Neural cell (in vitro differentiated cells): ENCODE results near the gene MYO1H. TPM values are rescaled to one million over a fixed set of nuclear protein-coding genes. Genes with fewer than 3 reads are reported as not detected.

Experiments used
- H2AFZ ChIP-seq: fragments of 200-600, 300-800 bp; sonication (generic), shearing (Covaris generic); 2 replicates; pipeline ENCODE4 v1.6.0; 2014; ENCODE audit warnings: low read depth, mild to moderate bottlenecking, antibody characterized with exemption, low read length, moderate library complexity
- H3F3A ChIP-seq: fragments of 200-600 bp; shearing (Covaris generic); 2 replicates; pipeline ENCODE4 v1.6.1; 2016; ENCODE audit warnings: mild to moderate bottlenecking, moderate library complexity, mixed read lengths, antibody characterized with exemption, low read length; ENCODE audit not compliant: insufficient read depth, poor library complexity, severe bottlenecking
- H3K27ac ChIP-seq: fragments of 200-600, 300-800 bp; sonication (generic), shearing (Covaris generic); 2 replicates; pipeline ENCODE4 v1.5.1; 2014; ENCODE audit warnings: mild to moderate bottlenecking, low read length, moderate library complexity
- H3K27me3 ChIP-seq: fragments of 300-800, 200-600 bp; sonication (generic), shearing (Covaris generic); 2 replicates; pipeline ENCODE4 v1.6.0; 2014; ENCODE audit warnings: mild to moderate bottlenecking, low read depth, low read length, moderate library complexity; ENCODE audit not compliant: insufficient read depth
- H3K36me3 ChIP-seq: fragments of 300-800, 200-600 bp; sonication (generic), shearing (Covaris generic); 2 replicates; pipeline ENCODE4 v1.5.1; 2014; ENCODE audit warnings: mild to moderate bottlenecking, antibody characterized with exemption, low read length, moderate library complexity; ENCODE audit not compliant: insufficient read depth
- H3K4me2 ChIP-seq: fragments of 300-800, 200-600 bp; sonication (generic), shearing (Covaris generic); 2 replicates; pipeline ENCODE4 v1.6.0; 2014; ENCODE audit warnings: mild to moderate bottlenecking, low read length
- H3K4me3 ChIP-seq: fragments of 300-800, 200-600 bp; sonication (generic), shearing (Covaris generic); 2 replicates; pipeline ENCODE4 v1.5.1; 2014; ENCODE audit warnings: mild to moderate bottlenecking, low read length, moderate library complexity
- H3K79me2 ChIP-seq: fragments of 200-600 bp; shearing (Covaris generic); replicated peaks from 2 replicates; pipeline ENCODE4 v1.6.0; 2014; ENCODE audit warnings: mild to moderate bottlenecking, low read length, moderate library complexity; ENCODE audit not compliant: insufficient read depth
- H3K9ac ChIP-seq: fragments of 300-800, 200-600 bp; sonication (generic), shearing (Covaris generic); 2 replicates; pipeline ENCODE4 v1.6.1; 2016; ENCODE audit warnings: mild to moderate bottlenecking, low read length, mixed read lengths
- H3K9me2 ChIP-seq: fragments of 200-600 bp; shearing (Covaris generic); 2 replicates; pipeline ENCODE4 v1.6.1; 2016; ENCODE audit warnings: mild to moderate bottlenecking, low read length, mixed read lengths; ENCODE audit not compliant: insufficient read depth
- H3K9me3 ChIP-seq: fragments of 200-600, 300-800 bp; sonication (generic), shearing (Covaris generic); 2 replicates; pipeline ENCODE4 v1.6.1; 2016; ENCODE audit warnings: mild to moderate bottlenecking, mixed run types, low read length, moderate library complexity, mixed read lengths
- H4K20me1 ChIP-seq: fragments of 200-600 bp; shearing (Covaris generic); 2 replicates; pipeline ENCODE4 v1.6.1; 2016; ENCODE audit warnings: mild to moderate bottlenecking, mixed run types; ENCODE audit not compliant: insufficient read depth
- CTCF ChIP-seq: fragments of 450-650 bp; IDR thresholded peaks from 2 replicates; pipeline ENCODE4 v1.5.1; 2014; ENCODE audit warnings: antibody characterized with exemption, mild to moderate bottlenecking, moderate library complexity; ENCODE audit not compliant: poor library complexity, severe bottlenecking
- EP300 ChIP-seq: fragments of 450-650 bp; conservative IDR thresholded peaks from 2 replicates; pipeline ENCODE4 v1.6.1; 2014; ENCODE audit warnings: antibody characterized with exemption, mild to moderate bottlenecking, moderate library complexity; ENCODE audit not compliant: poor library complexity, severe bottlenecking
- EZH2 ChIP-seq: fragments of 200-600, 300-800 bp; shearing (Covaris generic), sonication (generic); IDR thresholded peaks from 2 replicates; pipeline ENCODE4 v1.6.1; 2014; ENCODE audit warnings: antibody characterized with exemption, low read length, borderline replicate concordance, mild to moderate bottlenecking; ENCODE audit not compliant: insufficient read depth, poor library complexity, severe bottlenecking
- MXI1 ChIP-seq: fragments of 450-650 bp; conservative IDR thresholded peaks from 2 replicates; pipeline ENCODE4 v1.6.1; 2014; ENCODE audit warnings: antibody characterized with exemption, mild to moderate bottlenecking; ENCODE audit not compliant: poor library complexity, severe bottlenecking
- POLR2AphosphoS5 ChIP-seq: IDR thresholded peaks from 2 replicates; pipeline ENCODE4 v1.6.1; 2012
- RAD21 ChIP-seq: fragments of 450-650 bp; conservative IDR thresholded peaks from 2 replicates; pipeline ENCODE4 v1.6.1; 2014; ENCODE audit warnings: antibody characterized with exemption, mild to moderate bottlenecking, moderate library complexity
- REST ChIP-seq: IDR thresholded peaks from 2 replicates; pipeline ENCODE4 v1.6.1; 2012; ENCODE audit warnings: borderline replicate concordance
- SMC3 ChIP-seq: fragments of 450-650 bp; conservative IDR thresholded peaks from 2 replicates; pipeline ENCODE4 v1.6.1; 2014; ENCODE audit warnings: antibody characterized with exemption, mild to moderate bottlenecking, moderate library complexity; ENCODE audit not compliant: poor library complexity
- TAF1 ChIP-seq: IDR thresholded peaks from 2 replicates; pipeline ENCODE4 v1.6.1; 2012; ENCODE audit warnings: low read depth
- polyA plus RNA-seq: library from polyadenylated mRNA; depleted of rRNA; stranded (reverse); fragments of >200 nt; gene quantifications from 2 replicates; pipeline ENCODE4 v1.2.3, GENCODE V29; 2014

Gene MYO1H
- polyA plus RNA-seq, 1 donor from 2014 or later = 10.6 TPM

- Histone ChIP-seq H3K9me2 (no peaks in the 10 kb centered on the region), H3K27ac (no peak overlapping the region), H3K9ac (no peak overlapping the region), H4K20me1 (no peaks in the 10 kb centered on the region), H2AFZ (no peak overlapping the region), H3K79me2 (no peaks in the 10 kb centered on the region), H3K36me3 (no peaks in the 10 kb centered on the region), H3F3A (peaks cover 4% of the 10 kb centered on the region), H3K9me3 (no peaks in the 10 kb centered on the region), H3K27me3 (no peaks in the 10 kb centered on the region), H3K4me2 (no peak overlapping the region), H3K4me3 (no peak overlapping the region)
- TF ChIP-seq REST (no peak), MXI1 (no peak), RAD21 (no peak), POLR2AphosphoS5 (no peak), TAF1 (no peak), SMC3 (no peak), CTCF (no peak), EZH2 (no peak), EP300 (no peak)
Measured at GRCh38 chr12:109336593-109336992, 11.1 kb upstream of the MYO1H start.

- H3K9me2 ChIP-seq = no peaks in the 10 kb centered on the region
- H3K4me3 ChIP-seq = no peak overlapping the region
- no peaks in the 10 kb centered on the region for H3K79me2 ChIP-seq
- no peak overlapping the region for H3K9ac ChIP-seq
- no peaks in the 10 kb centered on the region for H4K20me1 ChIP-seq
- no peak overlapping the region for H3K27ac ChIP-seq
- no peaks in the 10 kb centered on the region for H3F3A ChIP-seq
- no peaks in the 10 kb centered on the region for H3K36me3 ChIP-seq
- no peaks in the 10 kb centered on the region for H3K9me3 ChIP-seq
- H3K27me3 ChIP-seq = no peaks in the 10 kb centered on the region
- no peak overlapping the region for H3K4me2 ChIP-seq
- no peak overlapping the region for H2AFZ ChIP-seq
- TF ChIP-seq MXI1 (no peak), EZH2 (no peak), POLR2AphosphoS5 (no peak), REST (no peak), EP300 (no peak)
Measured at GRCh38 chr12:109343677-109344076, 4.0 kb upstream of the MYO1H start.
